HCT116 (cell line): Measurements from ENCODE around the gene MX2. TPM values are rescaled to one million over a fixed set of nuclear protein-coding genes. Genes with fewer than 3 reads are reported as not detected.

Experiments used
- ATAC-seq: fragments of 200-7000 bp; cut with Tn5 transposase; 2 replicates; pipeline ENCODE4 v1.9.1; 2020; ENCODE audit warnings: mild to moderate bottlenecking, moderate library complexity
- BruUV-seq: library from RNA; stranded (reverse); fragments of 400-500 nt; replicated peaks from 2 replicates; lab custom pipeline; 2021; lab: Mats Ljungman, UMichigan
- CTCF ChIA-PET: fragments of 300-600 bp; sonication (Branson Sonifier 250); formaldehyde crosslinking; loops from one replicate; lab custom pipeline; 2021; ENCODE audit warnings: antibody characterized with exemption; lab: Charles Lee
- POLR2A ChIA-PET: fragments of 300-600, 350-600 bp; sonication (Branson Sonifier 250); formaldehyde crosslinking; loops from one replicate; lab custom pipeline; 2021; ENCODE audit warnings: antibody characterized with exemption; lab: Charles Lee
- RAD21 ChIA-PET, 2 experiments: fragments of 300-600 bp; sonication (Branson Sonifier 250); formaldehyde crosslinking; loops; one replicate each; lab custom pipeline; 2023; ENCODE audit warnings: low total read pairs in 2 of 2; ENCODE audit not compliant: uncharacterized antibody in 2 of 2, unreplicated experiment in 2 of 2, low non-redundant PET in 1 of 2; lab: Charles Lee
- DNase-seq: peaks from one replicate; pipeline ENCODE4 v3.0.0-alpha.2; 2010; ENCODE audit warnings: low read depth, low spot score
- H2AFZ ChIP-seq: fragments of 200-600 bp; shearing (Covaris generic), sonication (generic); 2 replicates; pipeline ENCODE4 v1.6.1; 2017; ENCODE audit warnings: low read depth, mixed run types, mixed read lengths, antibody characterized with exemption, low read length; ENCODE audit not compliant: poor library complexity, severe bottlenecking
- H3K27ac ChIP-seq: 2 replicates; pipeline ENCODE4 v1.5.1; 2012; ENCODE audit warnings: low read depth, low read length
- H3K27me3 ChIP-seq: fragments of 200-600 bp; sonication (generic); 2 replicates; pipeline ENCODE4 v1.6.1; 2016; ENCODE audit warnings: mixed run types, low read length, mixed read lengths; ENCODE audit not compliant: insufficient read depth
- H3K36me3 ChIP-seq, 2 experiments: fragments of 200-500 bp in 1 of 2; fragments of 200-600 bp in 1 of 2; sonication (Bioruptor generic) in 1 of 2; sonication (generic) in 1 of 2; 2 replicates each; pipeline versions ENCODE4 v1.5.1 to v1.6.1; 2014 to 2016; ENCODE audit warnings: low read length in 2 of 2, inconsistent platforms in 1 of 2, mixed read lengths in 1 of 2, mixed run types in 1 of 2; ENCODE audit not compliant: insufficient read depth in 2 of 2, control insufficient read depth in 1 of 2
- H3K4me1 ChIP-seq, 2 experiments: fragments of 200-600 bp in 1 of 2; sonication (generic) in 1 of 2; 2 replicates each; pipeline versions ENCODE4 v1.5.1 to v1.6.1; 2012 to 2017; ENCODE audit warnings: low read length in 2 of 2, inconsistent platforms in 1 of 2, mild to moderate bottlenecking in 1 of 2, mixed read lengths in 1 of 2, mixed run types in 1 of 2, moderate library complexity in 1 of 2; ENCODE audit not compliant: insufficient read depth in 2 of 2, control insufficient read depth in 1 of 2
- H3K4me2 ChIP-seq: fragments of 200-600 bp; sonication (generic); 2 replicates; pipeline ENCODE4 v1.6.1; 2017; ENCODE audit warnings: mixed run types, low read length, mixed read lengths
- H3K4me3 ChIP-seq, 2 experiments: fragments of 200-600 bp in 1 of 2; sonication (generic) in 1 of 2; replicated peaks in 1 of 2; 2 replicates each; pipeline ENCODE4 v1.5.1; 2011 to 2016; ENCODE audit warnings: low read length in 2 of 2, control low read depth in 1 of 2, low read depth in 1 of 2, mild to moderate bottlenecking in 1 of 2, mixed read lengths in 1 of 2, mixed run types in 1 of 2
- H3K79me2 ChIP-seq: fragments of 200-600 bp; sonication (generic); 2 replicates; pipeline ENCODE4 v1.6.1; 2017; ENCODE audit warnings: mild to moderate bottlenecking, mixed run types, low read length, moderate library complexity, mixed read lengths; ENCODE audit not compliant: insufficient read depth
- H3K9ac ChIP-seq: fragments of 200-600 bp; sonication (generic); 2 replicates; pipeline ENCODE4 v1.6.1; 2016; ENCODE audit warnings: low read length, mixed read lengths
- H3K9me2 ChIP-seq: fragments of 200-600 bp; sonication (generic), shearing (Covaris generic); 2 replicates; pipeline ENCODE4 v1.6.1; 2017; ENCODE audit warnings: mixed run types, mild to moderate bottlenecking, moderate library complexity; ENCODE audit not compliant: insufficient read depth
- H3K9me3 ChIP-seq, 2 experiments: fragments of 200-500 bp in 1 of 2; fragments of 200-600 bp in 1 of 2; sonication (Bioruptor generic) in 1 of 2; sonication (generic) in 1 of 2; 2 replicates each; pipeline ENCODE4 v1.6.1; 2014 to 2017; ENCODE audit warnings: low read length in 2 of 2, mixed read lengths in 2 of 2, inconsistent platforms in 1 of 2, low read depth in 1 of 2, mild to moderate bottlenecking in 1 of 2, mixed run types in 1 of 2, moderate library complexity in 1 of 2; ENCODE audit not compliant: control insufficient read depth in 1 of 2, insufficient read depth in 1 of 2
- H4K20me1 ChIP-seq: fragments of 200-600 bp; sonication (generic), shearing (Covaris generic); 2 replicates; pipeline ENCODE4 v1.6.1; 2017; ENCODE audit warnings: mixed run types, mild to moderate bottlenecking, moderate library complexity; ENCODE audit not compliant: insufficient read depth
- CBX3 ChIP-seq: IDR thresholded peaks from 2 replicates; pipeline ENCODE4 v1.6.1; 2012; ENCODE audit warnings: low read depth
- EZH2 ChIP-seq: fragments of 200-600 bp; sonication (generic); IDR thresholded peaks from 2 replicates; pipeline ENCODE4 v1.6.1; 2017; ENCODE audit warnings: antibody characterized with exemption, mixed run types
- POLR2A ChIP-seq: IDR thresholded peaks from 2 replicates; pipeline ENCODE4 v1.7.0; 2011; ENCODE audit warnings: borderline replicate concordance; ENCODE audit not compliant: insufficient read depth, insufficient read length; ENCODE audit errors: extremely low read depth
- RAD21 ChIP-seq: IDR thresholded peaks from 2 replicates; pipeline ENCODE4 v1.6.1; 2012; ENCODE audit warnings: low read depth, mild to moderate bottlenecking
- SP1 ChIP-seq: IDR thresholded peaks from 2 replicates; pipeline ENCODE4 v1.6.1; 2012; ENCODE audit warnings: low read depth
- TCF7L2 ChIP-seq: IDR thresholded peaks from 2 replicates; pipeline ENCODE4 v1.7.0; 2011; ENCODE audit warnings: borderline replicate concordance, inconsistent platforms; ENCODE audit not compliant: insufficient read depth, insufficient read length; ENCODE audit errors: extremely low read depth
- YY1 ChIP-seq: IDR thresholded peaks from 2 replicates; pipeline ENCODE4 v1.6.1; 2011; ENCODE audit warnings: low read length, low read depth, moderate library complexity, mild to moderate bottlenecking; ENCODE audit not compliant: insufficient replicate concordance; ENCODE audit errors: extremely low read depth
- ZFX ChIP-seq: fragments of 450-650 bp; IDR thresholded peaks from 2 replicates; pipeline ENCODE4 v1.6.1; 2017
- ZNF274 ChIP-seq: fragments of 200-500 bp; sonication (Bioruptor generic); IDR thresholded peaks from 2 replicates; pipeline ENCODE4 v1.6.1; 2014; ENCODE audit warnings: mild to moderate bottlenecking, low read depth, low read length, inconsistent platforms
- intact Hi-C: fragments of 100-400 bp; cut with micrococcal nuclease; formaldehyde crosslinking; loops from 2 replicates; pipeline ENCODE4 v1.10.0; 2022
- total RNA-seq: library from RNA; stranded (reverse); gene quantifications from one replicate; pipeline ENCODE4 v1.2.1, GENCODE V29; 2021; ENCODE audit not compliant: unreplicated experiment
- TF ChIP-seq, protein P1 (sequence below): IDR thresholded peaks from 2 replicates; pipeline ENCODE4 v1.6.1; 2012

The MX2 gene
- total RNA-seq, 1 experiment from 2014 or later, result 0.22 TPM

DNA sequence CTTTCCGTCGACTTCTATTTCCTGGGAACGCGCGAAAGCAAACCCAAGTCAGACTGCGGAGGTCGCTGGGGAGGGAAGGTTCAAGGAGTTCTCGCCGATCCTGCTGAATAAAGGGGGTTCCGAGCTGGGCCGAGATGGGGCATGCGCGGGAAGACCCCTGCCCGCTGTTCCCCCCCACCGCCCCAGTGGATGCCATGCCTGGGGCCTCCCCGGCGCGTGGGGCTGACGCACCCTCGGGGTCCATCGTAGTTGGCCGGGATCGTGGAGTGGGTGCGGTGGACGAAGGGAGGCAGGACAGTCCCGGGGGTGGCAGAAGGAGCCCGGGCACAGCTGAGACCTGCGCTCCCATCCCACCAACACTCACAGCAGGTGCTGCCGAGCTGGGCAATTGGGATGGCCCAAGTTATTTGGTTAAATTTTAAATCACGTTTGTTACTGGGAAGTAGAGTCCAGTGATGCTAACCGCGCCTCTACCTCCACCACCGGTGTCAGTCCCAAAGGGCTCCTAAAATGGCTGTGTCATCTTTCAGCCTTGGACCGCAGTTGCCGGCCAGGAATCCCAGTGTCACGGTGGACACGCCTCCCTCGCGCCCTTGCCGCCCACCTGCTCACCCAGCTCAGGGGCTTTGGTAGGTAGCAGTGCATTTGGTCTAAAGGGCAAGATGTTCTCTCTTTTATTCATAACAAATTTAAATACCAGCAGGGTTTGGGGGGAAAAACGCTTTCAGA, 65.0 kb downstream of the MX2 start:
- Histone ChIP-seq H3K4me3 (no peak overlapping the region), H3K79me2 (no peaks in the 10 kb centered on the region), H3K9ac (no peak overlapping the region), H3K9me2 (no peaks in the 10 kb centered on the region), H3K4me2 (no peak overlapping the region), H3K9me3 (no peaks in the 10 kb centered on the region), H3K36me3 (no peaks in the 10 kb centered on the region), H2AFZ (no peak overlapping the region), H3K4me1 (no peaks in the 10 kb centered on the region), H4K20me1 (no peaks in the 10 kb centered on the region), H3K27ac (no peak overlapping the region), H3K27me3 (peaks cover 4% of the 10 kb centered on the region; the same call in 1 of the 2 replicates)
- intact Hi-C loops, result no loop called here
- BruUV-seq, result no TSS peak
- ATAC-seq (no peak), DNase-seq (no peak)
- POLR2A ChIA-PET, result no interaction called here
- CTCF ChIA-PET, result no interaction called here
- TF ChIP-seq CBX3 (no peak), ZFX (no peak), YY1 (no peak), EZH2 (no peak), TCF7L2 (no peak)
- TF ChIP-seq, protein P1, sequence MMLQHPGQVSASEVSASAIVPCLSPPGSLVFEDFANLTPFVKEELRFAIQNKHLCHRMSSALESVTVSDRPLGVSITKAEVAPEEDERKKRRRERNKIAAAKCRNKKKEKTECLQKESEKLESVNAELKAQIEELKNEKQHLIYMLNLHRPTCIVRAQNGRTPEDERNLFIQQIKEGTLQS, result no peak
- RAD21 ChIA-PET, result no interaction called here

DNA sequence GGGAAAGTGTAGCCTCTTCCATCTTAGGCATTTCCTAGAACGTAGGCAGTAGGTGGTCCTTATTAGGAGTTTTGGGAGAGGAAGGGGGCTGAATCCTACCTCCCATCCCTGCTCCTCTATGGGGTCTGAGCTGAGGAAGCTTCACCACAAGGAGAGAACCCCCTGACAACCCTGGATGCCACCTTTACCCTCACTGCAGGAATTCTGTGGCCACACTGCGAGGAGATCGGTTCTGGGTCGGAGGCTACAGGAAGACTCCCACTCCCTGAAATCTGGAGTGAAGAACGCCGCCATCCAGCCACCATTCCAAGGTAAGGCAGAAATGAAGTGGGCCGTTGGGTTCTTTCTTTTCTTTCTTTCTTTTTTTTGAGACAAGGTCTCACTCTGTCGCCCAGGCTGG, 65.7 kb downstream of the MX2 start:
- Histone ChIP-seq H3K9ac (no peak overlapping the region), H4K20me1 (no peaks in the 10 kb centered on the region), H3K9me3 (no peaks in the 10 kb centered on the region), H2AFZ (no peak overlapping the region), H3K27ac (no peak overlapping the region), H3K9me2 (no peaks in the 10 kb centered on the region), H3K4me2 (no peak overlapping the region), H3K4me3 (no peak overlapping the region), H3K27me3 (peaks cover 4% of the 10 kb centered on the region; the same call in 1 of the 2 replicates), H3K4me1 (no peaks in the 10 kb centered on the region), H3K79me2 (no peaks in the 10 kb centered on the region), H3K36me3 (no peaks in the 10 kb centered on the region)
- intact Hi-C loops, result no loop called here
- RAD21 ChIA-PET, result no interaction called here
- ATAC-seq, result no peak
- CTCF ChIA-PET, result no interaction called here
- BruUV-seq, result no TSS peak
- no peak for DNase-seq
- POLR2A ChIA-PET, result no interaction called here
- TF ChIP-seq ZNF274, result no peak
- TF ChIP-seq YY1, result no peak
- TF ChIP-seq EZH2, result no peak
- TF ChIP-seq POLR2A, result no peak
- no peak for TF ChIP-seq RAD21
- no peak for TF ChIP-seq SP1
- TF ChIP-seq, all 23 proteins: peak for 0
